Measurements from ENCODE around the gene PTPRE.

DNA sequence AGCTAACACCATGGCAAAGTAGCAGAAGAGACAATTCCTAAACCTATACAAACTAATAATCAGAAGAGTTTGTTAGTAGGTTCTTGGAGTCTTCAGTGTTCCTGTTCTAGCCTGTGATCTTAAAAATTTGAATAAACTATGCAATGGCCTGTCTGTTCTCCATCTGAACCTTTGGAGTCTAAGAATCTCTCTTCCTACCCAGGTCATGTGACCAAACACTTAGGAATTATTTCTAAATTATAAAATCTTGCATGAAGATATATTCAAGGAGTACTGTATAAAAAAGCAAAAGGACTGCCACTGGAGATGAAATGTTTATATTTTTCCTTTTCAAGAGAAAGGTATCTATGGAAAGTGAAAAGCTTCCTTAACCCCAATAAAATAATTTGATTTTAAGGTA, 216.9 kb downstream of the PTPRE start:
- no peak for TF ChIP-seq CTCF (IDR thresholded peaks at IDR 0.05; ENCODE audit: insufficient read depth, low read length)
- TF ChIP-seq POLR2AphosphoS5 (IDR thresholded peaks at IDR 0.05; ENCODE audit: low read depth): no peak
- no peak for TF ChIP-seq SPI1 (IDR thresholded peaks at IDR 0.05; ENCODE audit: borderline replicate concordance, low read depth)
- no peak for TF ChIP-seq GABPA (IDR thresholded peaks at IDR 0.05; ENCODE audit: low read depth)
- TF ChIP-seq, protein P1, sequence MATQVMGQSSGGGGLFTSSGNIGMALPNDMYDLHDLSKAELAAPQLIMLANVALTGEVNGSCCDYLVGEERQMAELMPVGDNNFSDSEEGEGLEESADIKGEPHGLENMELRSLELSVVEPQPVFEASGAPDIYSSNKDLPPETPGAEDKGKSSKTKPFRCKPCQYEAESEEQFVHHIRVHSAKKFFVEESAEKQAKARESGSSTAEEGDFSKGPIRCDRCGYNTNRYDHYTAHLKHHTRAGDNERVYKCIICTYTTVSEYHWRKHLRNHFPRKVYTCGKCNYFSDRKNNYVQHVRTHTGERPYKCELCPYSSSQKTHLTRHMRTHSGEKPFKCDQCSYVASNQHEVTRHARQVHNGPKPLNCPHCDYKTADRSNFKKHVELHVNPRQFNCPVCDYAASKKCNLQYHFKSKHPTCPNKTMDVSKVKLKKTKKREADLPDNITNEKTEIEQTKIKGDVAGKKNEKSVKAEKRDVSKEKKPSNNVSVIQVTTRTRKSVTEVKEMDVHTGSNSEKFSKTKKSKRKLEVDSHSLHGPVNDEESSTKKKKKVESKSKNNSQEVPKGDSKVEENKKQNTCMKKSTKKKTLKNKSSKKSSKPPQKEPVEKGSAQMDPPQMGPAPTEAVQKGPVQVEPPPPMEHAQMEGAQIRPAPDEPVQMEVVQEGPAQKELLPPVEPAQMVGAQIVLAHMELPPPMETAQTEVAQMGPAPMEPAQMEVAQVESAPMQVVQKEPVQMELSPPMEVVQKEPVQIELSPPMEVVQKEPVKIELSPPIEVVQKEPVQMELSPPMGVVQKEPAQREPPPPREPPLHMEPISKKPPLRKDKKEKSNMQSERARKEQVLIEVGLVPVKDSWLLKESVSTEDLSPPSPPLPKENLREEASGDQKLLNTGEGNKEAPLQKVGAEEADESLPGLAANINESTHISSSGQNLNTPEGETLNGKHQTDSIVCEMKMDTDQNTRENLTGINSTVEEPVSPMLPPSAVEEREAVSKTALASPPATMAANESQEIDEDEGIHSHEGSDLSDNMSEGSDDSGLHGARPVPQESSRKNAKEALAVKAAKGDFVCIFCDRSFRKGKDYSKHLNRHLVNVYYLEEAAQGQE (IDR thresholded peaks at IDR 0.05; ENCODE audit: insufficient replicate concordance, low read depth): no peak

Data from HL-60 (cell line).